Activated CD4-positive, CD25-positive, alpha-beta regulatory T cell treated with anti-CD3 and anti-CD28 coated beads, Interleukin-2, amount 50 U/mL, for 16 hours (primary cell): Measurements from ENCODE around the gene HPS1.
A peak's percentile ranks its signal among the peaks of the same experiment; 100 is the strongest.

ENCODE experiments used
- DNase-seq: peaks from one replicate; pipeline ENCODE4 v3.0.0-alpha.2; 2020; ENCODE audit warnings: low read depth, low spot score

Gene HPS1

DNA sequence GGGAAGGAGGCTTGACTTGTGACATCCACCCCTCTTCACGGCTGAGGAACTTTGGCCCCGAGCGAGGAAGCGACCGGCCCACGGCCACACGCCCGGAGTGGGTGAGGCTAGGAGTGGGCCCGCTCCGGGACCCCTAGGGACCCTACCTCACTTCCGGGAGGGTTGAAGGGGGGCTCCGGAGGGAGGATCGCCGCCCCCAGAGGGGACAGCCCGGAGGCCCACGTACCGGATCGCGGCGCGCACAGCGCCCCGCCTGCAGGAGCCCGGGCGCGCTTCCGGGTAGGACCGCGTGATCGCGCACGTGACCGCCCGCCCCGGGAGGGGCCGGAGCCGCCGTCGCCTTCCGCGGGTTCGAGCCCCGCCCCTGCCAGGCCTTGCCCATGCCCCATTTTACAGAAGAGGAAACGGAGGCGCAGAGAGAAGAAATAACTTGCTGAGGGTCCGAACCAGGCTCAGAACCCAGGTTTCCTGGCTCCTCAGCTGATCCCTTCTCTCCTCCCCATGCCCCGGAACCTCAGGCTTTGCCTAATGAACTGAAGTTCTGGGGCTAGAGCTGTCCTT, at the start of gene HPS1:
Gene HPS1 (minus strand): TSS at position 275 of the 561 bp plus-strand sequence. CDS start 3,695 bp downstream, outside the sequence.
- peak; percentile 45 for DNase-seq

DNA sequence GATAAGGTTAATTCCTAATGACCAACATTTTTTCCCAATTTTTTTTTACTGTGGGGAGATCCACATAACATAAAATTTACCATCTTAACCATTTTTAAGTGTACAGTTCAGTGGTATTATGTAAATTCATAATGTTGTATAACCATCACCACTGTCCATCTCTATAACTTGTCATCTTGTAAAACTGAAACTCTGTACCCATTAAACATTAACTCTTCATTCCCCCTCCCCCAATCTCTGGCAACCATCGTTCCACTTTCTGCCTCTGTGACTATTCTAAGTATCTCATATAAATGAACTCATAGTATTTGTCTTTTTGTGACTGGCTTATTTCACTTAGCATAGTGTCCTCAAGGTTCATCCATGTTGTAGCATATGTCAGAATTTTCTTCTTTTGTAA, 46.0 kb upstream of the HPS1 start:
- no peak for DNase-seq

DNA sequence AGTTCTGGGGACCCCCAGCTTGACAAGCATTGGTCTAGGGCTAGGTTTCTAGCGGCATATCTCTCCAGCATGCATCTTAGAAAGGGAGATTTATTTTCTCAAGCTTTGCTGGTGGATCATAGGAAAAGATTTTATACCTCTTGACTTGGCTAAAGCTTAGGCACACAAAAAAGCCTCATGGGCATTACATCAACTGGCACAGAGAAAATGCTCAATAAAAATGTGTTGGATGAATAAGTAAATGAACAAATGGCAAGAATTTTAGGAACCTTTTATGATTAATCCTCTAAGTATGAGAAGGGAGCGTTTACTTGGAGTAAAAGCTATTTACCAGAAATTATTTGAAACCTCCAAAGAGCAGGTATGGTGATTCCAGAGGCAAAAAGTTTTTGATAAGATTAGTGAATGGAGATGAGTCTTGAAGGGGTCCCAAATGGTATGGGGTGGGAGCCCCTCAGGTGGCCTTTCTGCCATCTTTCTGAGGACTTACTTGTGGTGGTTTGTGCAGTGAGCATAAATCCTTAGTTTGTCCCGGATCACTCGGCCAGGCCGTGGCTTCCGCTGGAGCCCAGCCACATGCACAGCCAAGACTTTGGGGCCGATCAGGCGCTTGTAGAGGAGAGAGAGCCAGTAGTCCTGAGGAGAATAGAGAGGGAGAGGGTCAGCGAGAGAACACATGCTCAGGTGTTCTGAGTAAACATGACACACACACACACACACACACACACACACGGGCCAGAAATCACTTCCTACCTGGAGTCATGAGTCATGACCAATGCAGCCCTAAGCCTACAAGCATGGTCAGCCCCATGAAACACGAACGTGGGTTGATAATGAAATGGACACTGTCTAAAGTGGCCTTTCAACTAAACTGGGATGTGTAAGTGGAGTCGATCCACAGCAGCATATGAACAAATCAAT, 43.1 kb upstream of the HPS1 start:
- no peak for DNase-seq

DNA sequence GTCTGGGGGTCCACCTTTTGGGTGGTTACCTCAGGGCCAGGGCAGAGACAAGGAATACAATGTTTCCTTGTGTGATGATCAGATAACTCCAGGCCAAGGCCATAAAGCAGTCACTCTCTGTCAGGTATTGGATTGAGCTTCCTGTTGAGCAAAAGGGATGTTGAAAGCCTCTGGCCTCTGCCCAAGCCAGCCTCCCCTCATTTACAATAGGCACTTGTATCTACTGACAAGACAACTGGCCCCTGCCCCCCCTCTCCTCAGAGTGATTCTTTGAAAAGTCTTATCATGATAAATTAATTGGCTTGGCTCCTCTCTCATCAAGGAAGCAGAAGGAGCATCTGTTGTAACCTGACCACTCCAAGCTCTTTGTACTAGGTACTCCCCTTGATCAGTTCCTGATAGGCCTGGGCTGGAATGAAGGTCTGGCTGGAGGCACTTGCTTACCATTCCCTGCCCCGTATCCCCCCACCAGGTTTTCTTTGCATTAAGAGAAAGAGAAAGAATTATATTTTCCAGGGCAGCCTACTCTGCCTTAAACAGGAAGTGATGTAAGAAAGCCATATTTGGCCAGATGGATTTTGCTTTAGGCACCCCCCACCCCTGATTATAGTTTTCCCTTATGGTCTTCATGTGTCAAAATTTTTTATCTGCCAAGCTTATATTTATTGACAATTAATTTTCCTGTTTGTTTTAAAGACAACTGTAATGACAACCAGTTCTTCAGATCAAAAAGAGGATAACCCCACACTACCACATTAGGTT, 42.1 kb upstream of the HPS1 start:
- no peak for DNase-seq

DNA sequence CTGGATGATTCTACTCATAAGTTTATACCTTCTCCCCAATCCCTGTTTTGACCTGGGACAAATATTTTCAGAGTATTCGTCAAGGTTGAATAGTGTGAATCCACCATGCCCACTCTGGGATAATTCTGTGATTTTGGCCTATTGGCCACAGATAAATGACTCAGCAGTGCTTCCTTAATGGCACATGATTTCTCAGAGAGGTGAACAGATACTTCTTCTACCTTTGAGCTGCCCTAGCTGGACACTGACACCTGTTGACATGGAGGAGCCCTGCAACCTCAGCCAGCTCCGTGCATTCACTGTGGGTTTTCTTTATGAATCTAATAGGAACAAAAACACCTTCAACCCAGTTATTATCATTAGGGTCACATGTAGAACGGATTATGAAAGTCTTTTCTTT, 40.9 kb upstream of the HPS1 start:
- DNase-seq: no peak

DNA sequence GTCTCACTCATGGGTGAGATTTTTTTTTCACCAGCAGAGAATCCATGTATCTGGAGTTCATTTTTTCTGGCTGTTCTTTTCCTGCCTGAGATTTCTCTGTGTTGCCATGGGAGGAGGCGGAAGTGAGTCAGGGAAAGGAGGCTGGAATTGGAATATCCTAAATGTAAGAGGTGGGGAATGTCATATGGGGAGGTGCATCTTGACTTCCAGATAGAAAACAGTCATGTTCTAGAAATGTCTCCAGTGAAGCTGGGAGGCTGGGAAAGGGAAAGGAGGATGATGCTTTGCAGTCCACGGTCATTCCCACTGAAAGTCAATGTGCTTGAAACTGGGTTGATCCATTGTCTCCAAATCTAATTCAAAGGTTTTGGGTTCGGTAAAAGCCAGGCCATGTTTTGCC, 39.7 kb upstream of the HPS1 start:
- DNase-seq: no peak

DNA sequence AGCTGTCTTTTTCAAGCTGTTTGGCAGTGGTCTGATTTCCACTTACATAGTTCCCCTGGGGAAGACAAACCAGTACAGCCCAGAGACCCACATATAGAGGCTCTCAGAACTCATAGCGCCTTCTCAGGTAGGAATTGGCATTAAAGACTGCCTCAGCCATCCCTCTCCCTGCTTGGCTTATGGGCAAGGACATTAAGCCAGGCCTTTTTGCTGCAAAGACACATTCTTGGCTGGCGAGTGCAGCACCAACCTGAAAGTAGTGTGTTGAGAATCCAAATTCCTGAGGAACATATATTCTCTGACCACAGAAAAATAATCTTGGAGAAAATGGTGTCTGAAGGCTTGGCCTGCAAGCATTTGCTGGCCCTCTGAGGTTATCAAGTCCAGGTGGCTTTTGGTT, 39.2 kb upstream of the HPS1 start:
- DNase-seq: no peak

DNA sequence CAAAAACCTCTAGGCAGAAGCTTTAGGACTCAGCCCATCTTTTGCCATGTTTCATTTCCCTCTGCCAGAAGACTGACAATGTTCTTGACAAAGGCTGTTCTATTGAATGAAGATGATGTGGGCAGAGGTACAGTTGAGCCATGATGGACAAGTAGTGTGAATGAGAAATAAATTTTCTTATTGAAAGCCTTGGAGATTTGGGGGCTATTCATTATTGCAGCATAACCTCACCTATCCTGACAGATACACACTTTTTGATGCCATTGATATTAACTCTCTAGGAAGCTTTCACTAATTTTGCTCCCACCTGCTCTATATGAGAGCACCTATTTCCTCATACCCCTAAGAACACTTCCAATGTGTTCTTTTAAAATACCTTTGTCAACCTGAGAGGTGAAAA, 36.9 kb upstream of the HPS1 start:
- DNase-seq: no peak

DNA sequence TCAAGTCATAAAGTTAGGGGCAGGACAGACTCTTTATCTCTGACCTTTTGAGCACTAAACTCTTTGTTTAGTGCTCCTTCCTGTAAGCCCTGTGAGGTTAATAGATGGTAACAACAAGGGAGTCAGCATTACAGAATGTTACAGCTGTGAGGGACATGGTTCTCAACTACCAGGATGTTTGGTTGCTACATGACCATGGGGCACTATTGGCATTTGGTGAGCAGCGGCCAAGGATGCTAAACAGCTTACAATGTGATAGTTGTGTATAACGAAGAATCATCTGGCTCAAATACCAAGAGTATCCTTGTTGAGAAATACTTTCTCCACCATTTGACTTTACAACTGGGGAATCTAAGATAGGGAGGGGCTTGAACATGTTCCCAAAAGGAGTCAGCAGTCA, 35.4 kb upstream of the HPS1 start:
- DNase-seq: no peak

DNA sequence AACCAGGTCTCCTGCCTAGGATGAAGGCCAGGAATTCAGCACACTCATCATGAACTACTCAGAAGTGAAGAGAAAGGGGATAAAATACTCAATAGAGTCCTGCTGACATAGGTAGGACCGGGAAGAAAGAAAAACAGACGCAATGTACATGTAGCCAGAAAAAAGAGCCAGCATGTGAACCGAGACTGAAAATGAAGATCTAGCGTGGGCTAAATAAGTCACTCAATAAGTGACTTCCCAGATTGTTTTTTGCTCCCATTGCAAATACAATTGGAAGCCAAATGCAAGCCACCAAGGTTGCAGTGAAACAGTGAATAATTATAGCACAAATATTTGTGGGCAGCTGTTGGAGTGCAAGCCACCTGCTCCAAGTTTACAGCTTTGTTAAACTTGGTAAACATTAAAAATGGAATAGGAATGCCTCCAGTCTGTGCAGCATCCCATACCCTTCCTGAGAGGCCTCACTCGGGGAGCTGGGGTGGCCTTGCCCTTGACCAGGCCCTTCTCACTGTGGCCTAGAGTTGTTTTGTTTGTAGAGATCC, 34.7 kb upstream of the HPS1 start:
- DNase-seq: no peak

DNA sequence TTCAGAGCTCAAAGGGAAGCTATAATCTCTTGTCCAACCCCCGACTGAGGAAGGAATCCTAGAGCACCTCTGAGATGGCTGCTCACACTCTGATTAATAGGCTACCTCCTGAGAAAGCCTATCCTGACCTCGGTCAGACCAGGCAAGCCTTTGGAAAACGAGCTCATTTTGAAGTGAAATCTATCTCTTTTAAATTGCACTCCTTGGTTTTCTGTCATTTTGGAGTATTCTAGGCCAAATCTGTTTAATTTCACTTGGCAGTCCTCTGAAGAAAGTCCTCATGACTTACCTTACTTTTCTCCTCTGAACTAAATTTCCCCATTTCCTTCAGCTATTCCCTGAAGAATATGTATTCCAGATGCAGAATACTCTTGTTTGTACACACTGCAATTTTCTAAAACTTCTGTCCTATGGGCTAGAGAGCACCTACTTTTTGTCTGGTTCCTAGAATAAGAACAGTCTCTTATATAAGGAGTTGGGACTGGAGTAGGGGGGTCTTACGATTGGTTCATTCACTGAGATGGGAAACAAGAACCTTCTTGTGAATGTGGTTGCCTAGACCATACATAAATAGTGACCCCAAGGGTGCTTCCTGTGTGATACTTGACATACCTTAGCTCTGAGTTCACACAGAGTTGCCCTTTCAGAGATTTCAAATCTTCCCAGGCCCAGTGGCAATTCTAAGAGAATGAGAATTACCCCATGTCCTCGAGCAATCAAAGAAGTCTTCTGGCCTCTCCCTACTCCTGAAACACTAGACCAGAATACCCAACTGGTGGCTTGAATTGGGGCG, 31.9 kb upstream of the HPS1 start:
- DNase-seq: no peak

DNA sequence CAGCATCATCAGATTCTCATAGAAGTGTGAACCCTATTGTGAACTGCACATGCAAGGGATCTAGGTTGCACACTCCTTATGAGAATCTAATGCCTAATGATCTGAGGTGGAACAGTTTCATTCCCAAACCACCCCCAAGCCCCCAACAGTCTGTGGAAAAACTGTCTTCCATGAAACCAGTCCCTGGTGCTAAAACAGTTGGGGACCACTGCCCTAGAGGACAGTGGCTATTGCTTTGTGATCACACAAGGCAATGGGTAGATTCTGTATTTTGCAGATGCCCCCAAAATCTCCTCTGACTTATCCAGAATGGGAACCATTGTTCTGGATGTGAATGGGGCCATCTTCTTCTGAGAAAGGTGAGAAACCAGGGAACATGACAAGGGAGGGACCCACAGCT, 31.1 kb upstream of the HPS1 start:
- no peak for DNase-seq

DNA sequence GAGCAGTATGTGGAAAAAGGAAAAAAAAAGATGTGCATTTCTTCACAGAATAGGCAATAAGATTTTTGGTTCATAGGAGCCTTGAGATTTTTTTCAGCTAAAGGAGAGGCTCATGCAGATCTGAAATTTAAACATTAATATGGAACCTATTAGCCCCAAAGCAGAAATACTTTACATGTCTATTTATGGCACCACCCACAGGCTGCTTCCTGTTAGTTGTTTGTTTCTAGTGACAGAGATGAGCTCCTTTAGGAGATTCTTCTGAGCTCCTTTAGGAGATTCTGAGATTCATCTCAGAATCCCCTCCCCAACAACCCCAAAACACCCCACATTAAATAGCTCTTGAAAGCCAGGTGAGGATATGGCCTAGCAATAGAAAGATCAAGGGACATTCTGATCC, 27.9 kb upstream of the HPS1 start:
- DNase-seq: no peak

DNA sequence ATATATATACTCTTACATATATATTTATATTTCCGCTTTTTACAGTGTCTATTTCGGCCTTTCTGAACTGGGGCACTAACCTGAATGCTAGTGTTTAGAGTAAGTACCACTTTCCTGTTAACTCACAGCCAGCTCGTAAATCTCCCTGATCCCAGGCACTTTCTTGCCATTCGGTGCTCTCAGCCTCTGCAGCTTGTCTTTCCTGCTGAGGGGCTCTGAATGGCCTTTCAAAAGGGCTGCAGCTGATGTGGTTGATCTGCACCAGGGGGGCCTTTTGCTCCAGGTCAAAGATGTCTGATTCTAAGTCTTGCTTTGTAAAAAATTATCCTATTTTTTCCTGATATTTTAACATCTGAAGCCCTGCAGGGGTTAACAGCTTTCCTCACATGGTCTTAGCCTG, 25.5 kb upstream of the HPS1 start:
- no peak for DNase-seq

DNA sequence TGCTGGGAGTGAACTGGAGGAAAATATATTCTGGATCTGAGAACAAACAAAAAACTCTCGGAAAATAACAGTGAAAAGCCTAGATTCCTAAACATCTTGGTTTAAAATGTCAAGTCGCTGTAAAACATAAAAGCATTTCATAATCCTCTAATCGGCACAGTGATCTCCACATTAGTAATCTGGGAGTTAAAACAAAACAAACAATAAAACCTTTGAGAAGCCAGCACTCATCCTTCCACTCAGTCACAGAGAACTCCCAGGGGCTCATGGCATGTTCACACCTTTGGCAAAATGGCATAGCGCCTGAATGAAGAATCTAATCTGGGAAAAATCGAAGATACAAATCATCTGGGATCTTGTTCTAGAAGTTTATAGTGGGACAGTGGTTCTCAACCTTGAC, 24.1 kb upstream of the HPS1 start:
- no peak for DNase-seq

DNA sequence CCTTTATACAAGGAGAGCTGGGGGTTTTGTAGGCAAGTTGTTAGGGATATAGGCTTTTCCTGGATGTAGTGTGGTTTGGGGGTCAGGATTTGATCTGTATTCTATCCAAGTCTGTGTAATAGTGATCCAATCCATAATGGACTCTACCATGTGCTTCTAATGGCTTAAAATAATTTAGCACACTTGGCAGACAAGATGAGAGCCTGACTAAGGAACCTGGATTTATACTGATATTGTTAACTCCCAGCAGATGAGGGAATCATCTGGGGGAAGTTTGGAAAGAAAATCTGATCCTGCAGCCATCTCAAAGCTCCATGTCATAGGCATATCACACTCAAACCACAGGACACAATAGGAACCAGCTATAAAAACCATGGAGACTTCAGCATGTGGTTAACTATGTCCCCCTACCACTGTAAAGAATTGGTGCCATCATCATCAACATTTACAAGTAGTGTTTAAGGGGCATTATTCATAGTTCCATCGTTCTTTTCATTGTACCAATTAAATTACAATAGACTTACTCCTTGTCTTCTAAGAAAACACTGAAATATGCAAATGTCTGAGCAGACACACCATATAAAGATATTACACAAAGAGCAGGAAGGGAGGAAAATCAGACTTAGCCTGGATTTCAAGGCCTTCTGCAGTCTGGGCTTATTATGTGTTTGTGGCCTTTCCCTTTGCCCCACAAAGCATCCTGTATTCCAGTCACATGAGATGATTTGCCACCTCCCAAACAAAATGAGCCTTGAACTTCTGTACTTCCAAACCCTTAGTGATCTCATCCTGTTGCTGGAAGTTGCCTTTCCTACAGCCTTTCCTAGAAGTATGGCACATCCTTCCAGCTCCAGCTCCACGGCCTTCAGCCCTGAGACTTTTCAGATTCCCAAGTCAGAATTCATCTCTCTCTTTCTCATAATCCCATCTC, 22.5 kb upstream of the HPS1 start:
- DNase-seq: no peak

DNA sequence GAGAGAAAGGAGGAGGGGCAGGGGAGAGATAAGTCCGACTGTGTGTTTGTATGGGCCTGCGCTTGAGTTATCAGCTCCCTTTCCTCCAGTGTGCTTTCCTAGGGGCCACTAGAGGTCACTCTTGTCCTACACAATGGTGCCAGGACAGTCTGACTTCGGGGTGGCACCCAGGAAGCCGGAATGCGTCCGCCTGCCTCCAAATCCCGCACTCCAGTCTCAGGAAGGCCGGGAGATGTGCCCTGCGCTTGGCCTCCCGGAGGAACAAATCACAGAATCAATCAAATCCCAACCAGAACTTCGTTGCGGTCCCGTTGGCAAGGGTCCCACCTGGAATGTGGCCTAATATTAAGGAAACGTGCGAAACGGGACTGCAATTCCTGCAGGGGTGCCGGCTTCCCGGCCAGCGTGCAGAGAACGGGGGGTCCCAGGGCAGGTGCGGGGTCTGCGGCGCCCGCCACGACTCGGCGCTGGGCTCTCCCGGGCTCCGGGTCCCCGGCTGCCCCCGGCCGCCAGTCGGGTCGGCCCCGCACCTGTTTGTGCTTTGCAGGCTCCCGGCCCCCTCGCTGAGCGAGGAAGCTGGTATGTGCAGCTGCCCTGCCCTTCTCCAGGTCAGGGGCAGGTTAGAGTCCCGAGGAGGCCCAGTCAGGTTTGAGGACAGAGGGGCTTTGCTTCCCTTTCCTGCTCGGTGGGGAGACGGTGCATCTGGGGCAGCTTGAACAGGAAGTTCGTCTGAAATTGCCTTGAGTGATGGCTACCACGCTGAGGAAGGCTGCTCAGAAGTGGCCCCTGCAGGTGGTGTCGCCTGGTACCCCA, 21.0 kb upstream of the HPS1 start:
- peak; percentile 40 for DNase-seq

DNA sequence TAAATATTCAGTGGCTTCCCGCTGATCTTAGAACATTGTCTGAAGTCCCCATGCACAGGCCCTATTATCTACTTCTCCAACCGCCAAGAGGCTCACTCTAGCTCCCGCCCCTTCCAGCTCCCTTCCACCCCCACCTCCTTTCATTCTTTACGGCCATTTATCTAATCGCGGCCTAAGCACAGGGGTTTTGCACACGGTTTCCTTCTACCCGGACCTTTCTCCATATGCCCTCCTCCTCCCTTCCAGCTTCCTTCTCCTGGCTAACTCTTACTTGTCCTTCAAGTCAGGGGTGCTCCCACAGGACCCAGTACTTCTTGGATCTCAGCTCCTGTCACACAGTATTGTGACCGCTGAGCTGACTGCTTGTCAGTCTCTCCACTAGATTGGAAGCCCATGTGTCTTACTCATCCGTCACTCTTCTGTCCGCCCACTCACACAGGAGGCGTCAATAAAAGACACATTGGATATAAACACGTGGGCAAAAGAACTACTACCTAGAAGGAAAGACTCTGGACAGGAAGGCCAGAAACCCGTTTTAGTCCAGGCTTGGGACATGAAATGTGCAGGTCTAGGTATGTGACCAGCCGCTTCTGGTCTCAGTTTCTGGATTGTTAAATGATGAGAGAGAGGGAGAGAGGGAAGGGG, 20.2 kb upstream of the HPS1 start:
- DNase-seq: no peak

DNA sequence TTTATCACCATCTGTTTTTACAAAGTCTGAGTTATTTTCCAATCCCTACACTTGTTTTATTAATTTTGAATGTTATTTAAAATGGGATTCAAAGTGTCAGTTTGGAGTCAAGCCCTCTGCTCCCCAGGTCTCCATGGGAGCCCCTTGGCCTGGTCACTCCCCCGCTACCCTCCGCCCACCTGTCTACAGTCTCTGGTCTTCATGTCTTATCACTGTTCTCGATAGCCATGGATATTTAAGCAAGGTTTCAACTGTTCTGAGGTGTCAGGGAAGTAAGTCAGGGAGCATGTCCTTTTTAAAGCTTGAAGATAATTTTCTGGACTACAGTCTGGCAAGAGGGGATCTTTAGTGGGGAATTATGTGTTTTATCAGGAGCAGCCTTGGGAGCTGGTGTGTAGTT, 19.1 kb upstream of the HPS1 start:
- DNase-seq: no peak
